Measurements from ENCODE around the gene ERF.

The ERF gene

DNA sequence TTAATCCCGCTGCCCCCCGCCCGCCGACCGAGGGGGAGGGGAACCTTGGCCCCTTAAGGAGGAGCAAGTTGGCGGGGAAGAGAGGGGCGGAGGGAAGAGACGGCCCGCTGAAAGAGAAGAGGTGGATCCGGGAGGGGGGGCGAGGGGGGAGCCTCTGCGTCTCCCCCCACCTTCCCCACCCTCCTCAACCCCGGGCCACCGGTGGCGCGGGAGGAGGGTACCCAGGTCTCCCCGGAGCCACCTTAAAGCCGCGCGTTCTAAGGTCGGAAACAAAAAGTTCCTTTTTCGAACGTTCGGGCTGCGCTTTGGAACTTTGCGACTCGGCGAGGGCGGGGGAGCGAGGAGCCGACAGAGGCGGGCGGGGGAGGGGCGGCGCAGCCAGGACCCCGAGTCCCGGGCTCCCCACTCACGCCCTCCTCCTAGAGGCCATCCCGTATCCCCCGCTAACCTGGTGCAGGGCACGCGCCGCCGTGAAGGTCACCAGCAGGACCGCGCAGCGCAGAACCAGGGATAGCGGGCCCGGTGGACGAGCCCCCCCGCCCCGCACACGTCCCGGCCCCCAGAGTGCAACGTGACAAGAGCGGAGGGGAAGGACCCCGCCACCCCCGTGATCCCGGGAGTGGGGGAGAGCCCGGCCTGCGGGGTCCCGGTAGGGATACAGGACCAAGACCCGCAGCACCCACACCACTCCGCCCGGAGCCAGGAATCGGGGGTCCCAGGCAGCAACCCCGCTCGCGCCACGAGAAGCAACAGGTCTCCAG, 659 bp downstream of the ERF start:
- DNase-seq (ENCODE audit: low read depth in 3 of 3): peak; percentile 61 to 75 (median 65)

- peak in 2 of 3 experiments; percentile 21 to 66 for DNase-seq (ENCODE audit: low read depth in 3 of 3)
These were observed 1.5 kb downstream of the ERF start for GRCh38 chr19:42253245-42254088.

- DNase-seq (ENCODE audit: low read depth in 3 of 3): no peak
These were observed 2.3 kb downstream of the ERF start for GRCh38 chr19:42252365-42253244.

DNA sequence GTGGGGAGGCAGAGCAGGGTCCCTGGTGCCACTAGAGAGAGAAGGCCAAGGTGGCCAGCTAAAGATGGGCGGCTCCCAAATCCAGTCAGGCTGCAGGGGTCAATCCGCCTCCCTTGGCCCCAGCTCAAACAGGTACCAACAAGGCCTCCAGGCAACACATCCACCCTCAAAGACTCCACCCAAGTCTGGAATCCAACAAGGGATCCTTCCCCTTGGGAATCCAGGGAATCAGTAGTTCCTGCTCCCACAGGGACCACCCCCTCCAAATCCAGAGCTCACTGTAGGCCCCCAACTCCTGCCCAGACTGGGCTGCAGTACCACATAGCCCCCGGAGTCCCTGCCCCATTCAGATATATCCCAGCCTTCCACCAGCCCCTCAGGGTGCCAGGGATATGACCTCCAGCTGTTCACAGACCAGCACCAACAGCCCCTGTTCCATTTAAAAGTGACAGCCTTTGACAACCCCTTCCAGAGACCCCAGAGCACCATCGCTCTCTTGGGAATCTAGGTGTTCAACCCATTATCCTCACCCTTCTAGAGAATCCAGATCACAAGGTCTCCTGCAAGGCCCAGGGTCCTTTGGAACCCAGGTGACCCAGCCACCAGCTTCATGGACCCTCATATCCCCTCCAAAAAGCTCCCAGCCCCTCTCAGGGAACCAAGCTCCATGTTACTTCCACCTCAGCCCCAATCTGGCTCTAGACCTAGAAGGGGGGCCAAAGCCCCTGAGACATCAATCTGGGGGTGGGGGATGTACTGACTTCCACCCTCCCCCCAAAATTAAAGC, 3.2 kb downstream of the ERF start:
- no peak for DNase-seq (ENCODE audit: low read depth in 3 of 3)

GRCh38 chr19:42250666-42251531, 4.0 kb downstream of the ERF start:
- DNase-seq (ENCODE audit: low read depth in 3 of 3): no peak

DNA sequence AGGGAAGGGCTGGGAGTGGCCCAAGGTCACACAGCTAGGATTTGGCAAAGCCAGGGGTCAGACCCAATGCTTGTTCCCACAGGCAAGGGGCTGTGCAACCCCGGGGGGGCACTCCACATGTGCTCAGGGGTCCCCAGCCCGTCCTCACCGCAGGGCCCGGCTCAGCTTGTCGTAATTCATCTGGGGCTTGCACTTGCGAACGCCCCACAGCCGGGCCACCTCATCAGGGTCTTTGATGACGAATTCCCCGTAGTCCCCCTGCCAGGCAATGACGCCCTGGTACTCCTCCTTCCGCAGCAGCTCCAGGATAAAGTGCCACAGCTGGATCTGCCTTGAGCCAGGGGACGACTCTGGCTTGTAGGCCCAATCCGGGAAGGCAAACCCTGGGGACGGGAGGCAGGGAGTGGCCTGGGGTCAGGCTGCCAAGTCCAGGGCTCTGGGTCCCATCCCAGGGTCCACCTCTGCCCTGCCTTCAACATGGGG, 4.7 kb downstream of the ERF start:
- no peak for DNase-seq (ENCODE audit: low read depth in 3 of 3)

DNA sequence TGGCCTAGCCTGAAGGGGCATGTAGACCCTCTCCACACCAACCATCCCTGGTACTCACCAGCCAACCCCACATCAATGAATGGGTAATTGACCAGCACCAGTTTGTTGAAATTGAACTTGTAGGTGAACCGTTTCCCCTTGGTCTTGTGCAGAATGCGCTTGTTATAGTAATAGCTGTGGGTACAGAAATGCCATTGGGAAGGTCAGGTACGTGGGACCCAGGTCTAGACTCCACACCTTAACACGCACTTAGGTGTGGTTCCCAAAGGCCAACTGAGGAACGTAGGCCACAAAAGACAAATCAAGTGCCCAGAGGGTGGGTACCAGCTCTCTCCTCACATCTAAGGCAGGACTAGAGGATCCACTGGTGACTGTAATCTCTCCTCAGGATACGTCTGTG, 5.2 kb downstream of the ERF start:
- DNase-seq (ENCODE audit: low read depth in 3 of 3): no peak

- no peak for DNase-seq (ENCODE audit: low read depth in 3 of 3)
These were observed 5.7 kb downstream of the ERF start for GRCh38 chr19:42249149-42249750.

- DNase-seq (ENCODE audit: low read depth in 3 of 3): no peak
These were observed 6.4 kb downstream of the ERF start for GRCh38 chr19:42248270-42249148.

GRCh38 chr19:42247640-42248199, 7.2 kb downstream of the ERF start:
- DNase-seq (ENCODE audit: low read depth in 3 of 3): no peak

GRCh38 chr19:42246922-42247639, 7.8 kb downstream of the ERF start:
- DNase-seq (ENCODE audit: low read depth in 3 of 3): no peak

DNA sequence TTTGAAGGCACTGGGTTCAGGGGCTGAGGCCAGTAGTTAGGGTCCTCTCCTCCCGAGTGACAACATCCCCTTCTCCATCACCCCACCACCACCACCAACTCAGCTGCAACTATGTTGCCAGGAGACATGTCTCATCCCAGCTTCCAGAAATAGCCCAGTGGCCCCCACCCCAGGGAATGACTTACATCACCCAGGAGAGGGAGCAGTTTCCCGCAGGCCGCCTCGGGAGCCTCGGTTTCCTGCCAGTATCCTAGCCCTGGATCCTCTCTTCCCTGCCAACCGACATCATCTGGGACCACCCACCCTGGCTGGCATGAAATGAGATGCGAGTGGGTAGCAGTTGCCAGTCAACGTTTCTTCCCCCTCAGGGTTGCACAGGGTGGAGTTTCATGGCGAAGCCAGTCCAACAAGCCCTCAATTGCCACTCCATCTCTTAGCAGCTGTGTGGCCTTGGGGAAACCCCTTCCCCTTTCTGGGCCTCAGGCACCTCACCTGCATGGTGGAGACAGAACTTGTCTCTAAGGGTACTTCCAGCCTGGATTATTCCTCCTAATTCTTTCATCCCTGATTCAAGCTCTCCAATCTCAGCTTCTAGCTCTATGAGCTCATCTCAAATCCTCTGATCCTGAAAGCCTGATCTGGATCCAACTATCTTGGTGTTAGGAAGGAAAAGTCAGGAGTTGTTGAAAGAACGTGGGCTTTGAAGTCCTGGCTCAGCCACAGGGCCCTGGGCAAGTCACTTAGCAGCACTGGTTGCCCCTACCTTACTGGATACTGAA, 8.6 kb downstream of the ERF start:
- DNase-seq (ENCODE audit: low read depth in 3 of 3): no peak

DNA sequence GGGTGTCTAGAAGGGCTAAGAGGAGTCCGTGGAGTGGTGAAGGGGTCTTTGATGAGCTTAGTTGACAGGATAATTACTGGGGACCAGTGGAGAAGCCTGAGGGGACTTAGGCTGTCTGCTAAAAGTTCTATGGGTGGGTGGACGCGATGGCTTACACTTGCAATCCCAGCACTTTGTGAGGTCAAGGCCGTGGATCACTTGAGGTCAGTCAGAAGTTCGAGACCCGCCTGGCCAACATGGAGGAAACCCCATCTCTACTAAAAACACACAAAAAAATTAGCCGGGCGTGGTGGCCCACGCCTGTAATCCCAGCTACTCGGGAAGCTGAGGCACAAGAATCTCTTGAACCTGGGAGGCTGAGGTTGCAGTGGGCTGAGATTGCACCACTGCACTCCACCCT, 9.7 kb downstream of the ERF start:
- DNase-seq (ENCODE audit: low read depth in 3 of 3): no peak

DNA sequence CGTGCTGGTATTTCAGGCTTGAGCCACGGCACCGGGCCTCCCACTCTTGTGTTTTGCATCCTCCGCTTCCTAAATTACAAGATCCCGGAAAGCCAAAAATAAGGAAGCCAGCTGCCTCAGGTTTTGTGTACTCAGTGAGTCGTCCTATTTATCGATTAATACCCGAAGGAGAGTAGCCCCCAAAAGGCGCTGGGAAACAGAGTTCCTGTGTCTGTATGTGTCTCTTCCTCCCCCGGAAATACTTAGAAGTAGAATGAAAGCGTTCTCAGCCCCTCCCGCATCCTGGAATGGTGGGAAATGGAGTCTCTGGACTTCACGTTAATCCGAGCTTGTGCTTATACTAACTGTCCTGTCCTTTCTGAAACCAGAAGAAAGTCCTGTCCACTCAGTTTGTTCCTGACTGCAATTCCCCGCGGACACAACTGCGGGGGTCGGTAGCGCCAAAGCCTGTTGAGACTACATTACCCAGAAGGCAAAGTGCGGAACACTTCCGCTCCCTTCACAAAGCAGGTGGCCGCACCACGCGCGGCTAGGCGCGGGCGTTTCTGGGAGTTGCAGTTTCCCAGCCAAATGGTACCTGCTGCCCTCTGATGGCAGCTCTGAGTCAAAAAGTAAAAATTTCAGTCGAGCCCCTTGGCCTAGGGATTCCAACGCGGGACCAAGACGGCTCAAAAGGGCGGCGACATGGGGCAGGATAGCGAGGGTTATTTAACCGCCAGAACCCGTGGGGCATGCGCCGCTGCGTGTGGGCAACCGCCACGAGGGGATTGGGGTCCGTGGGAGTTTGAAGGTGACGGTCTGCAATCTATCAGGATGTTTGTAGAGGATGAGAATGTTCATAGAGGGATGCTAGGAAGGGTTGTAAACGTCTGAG, 10.3 kb downstream of the ERF start:
- peak; percentile 82 to 91 (median 87) for DNase-seq (ENCODE audit: low read depth in 3 of 3)

DNA sequence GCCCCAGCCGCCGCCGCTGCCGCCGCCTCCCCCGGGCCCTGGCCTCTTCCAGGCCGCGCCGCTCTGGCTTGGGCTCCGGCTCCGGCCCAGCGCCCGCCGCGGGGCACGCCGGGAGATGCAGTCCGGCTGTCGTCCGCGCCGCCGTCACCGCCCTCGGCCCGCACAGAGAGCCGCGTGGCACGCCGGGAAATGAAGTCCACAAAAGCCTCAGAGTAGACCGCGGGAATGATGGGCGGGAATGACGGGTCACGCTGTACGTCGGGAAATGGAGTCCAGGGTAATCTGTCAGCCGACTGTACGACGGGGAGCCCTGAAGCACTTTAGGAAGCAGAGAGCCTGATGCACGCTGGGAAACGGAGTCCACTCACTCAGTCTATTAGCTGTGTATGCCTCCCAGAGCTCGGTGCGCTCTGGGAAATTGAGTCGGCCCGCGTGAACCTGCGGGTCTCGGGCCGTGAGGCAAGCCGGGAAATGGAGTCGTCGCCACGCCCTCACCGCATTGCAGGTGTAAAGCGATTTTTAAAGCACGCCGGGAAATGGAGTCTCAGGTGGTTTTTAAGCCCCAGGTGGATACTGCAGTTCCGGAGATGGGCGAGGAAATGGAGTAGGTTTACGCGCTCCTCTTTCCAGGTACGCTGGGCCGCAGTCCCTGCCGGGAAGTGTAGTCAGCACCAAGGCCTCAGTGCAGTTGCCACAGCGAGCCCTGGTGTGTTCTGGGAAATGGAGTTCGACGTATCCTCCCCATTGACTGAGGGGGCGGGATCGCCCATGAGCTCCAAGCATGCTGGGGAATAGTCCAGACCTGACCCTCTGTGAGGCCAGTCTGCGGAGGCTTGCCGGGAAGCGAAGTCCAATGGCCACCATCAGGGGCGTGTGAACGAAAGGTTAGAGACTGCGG, 12.2 kb downstream of the ERF start, which contains the start of gene GSK3A:
Gene GSK3A (minus strand): TSS at position 91 of the 898 bp plus-strand sequence. CDS start 137 bp downstream, outside the sequence.
- DNase-seq (ENCODE audit: low read depth in 3 of 3): peak; percentile 90 to 95 (median 92)
